Measurements from ENCODE around the gene SYCN. TPM values are rescaled to one million over a fixed set of nuclear protein-coding genes. Genes with fewer than 3 reads are reported as not detected.

The SYCN gene
- total and polyA plus RNA-seq, 2 of the 13 experiments (the other 11 are each of a cell fraction or from before 2014, with no cell fraction given) = not detected

DNA sequence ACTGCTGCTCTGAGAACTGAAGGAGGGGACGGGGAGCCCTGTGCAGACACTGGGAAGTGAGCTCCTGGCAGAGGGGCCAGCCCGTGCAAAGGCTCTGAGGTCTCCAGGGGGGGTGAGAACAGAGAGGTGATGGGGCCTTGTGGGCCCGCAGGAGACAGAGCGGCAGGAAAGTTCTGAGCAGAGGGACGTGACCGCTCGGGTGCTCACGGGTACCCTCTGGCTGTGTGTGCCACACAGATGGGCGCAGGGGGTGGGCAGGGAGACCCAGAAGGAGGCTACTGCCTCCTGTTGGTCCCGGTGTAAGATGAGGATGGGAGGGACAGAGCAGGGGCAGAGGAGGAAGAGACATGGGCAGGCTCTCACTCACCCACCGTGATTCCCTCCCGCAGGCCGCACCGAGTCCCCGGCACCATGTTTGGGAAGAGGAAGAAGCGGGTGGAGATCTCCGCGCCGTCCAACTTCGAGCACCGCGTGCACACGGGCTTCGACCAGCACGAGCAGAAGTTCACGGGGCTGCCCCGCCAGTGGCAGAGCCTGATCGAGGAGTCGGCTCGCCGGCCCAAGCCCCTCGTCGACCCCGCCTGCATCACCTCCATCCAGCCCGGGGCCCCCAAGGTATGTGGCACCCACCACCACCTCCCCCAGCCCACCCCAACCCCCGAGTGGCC, 34.8 kb downstream of the SYCN start (continued):
- TF ChIP-seq MIXL1 (CRISPR knock-in tag; IDR thresholded peaks at IDR 0.05) (no peak), ZNF652 (CRISPR knock-in tag; IDR thresholded peaks at IDR 0.05; ENCODE audit: borderline replicate concordance, low read depth) (no peak), JUN (CRISPR knock-in tag; IDR thresholded peaks at IDR 0.05) (no peak)

GRCh38 chr19:39168258-39169142, 35.6 kb downstream of the SYCN start:
- no peak for DNase-seq (ENCODE audit: low spot score)
- Histone ChIP-seq H3K9ac (ENCODE audit: insufficient read depth, low read depth, low read length) (no peak overlapping the region), H3K27me3 (ENCODE audit: control insufficient read depth in 1 of 2, insufficient read depth in 2 of 2, low read length in 2 of 2) (no peaks in the 10 kb centered on the region; a peak in 1 of 5 replicates), H3K36me3 (replicated peaks in 1 of 2; ENCODE audit: control insufficient read depth in 1 of 2, insufficient read depth in 2 of 2, low read length in 2 of 2) (peaks cover 8 to 22% of the 10 kb centered on the region in 2 experiments; a peak in 4 of 5 replicates), H3K4me1 (ENCODE audit: insufficient read depth, low read length) (peaks cover 51% of the 10 kb centered on the region), H3K4me2 (ENCODE audit: low read depth, low read length) (no peak overlapping the region), H2AFZ (ENCODE audit: low read length) (no peak overlapping the region), H3K4me3 (replicated peaks in 1 of 3; ENCODE audit: insufficient read depth in 1 of 3, low read depth in 2 of 3, low read length in 3 of 3) (no peak overlapping the region), H3K27ac (ENCODE audit: extremely low read length, insufficient read depth, low read length) (no peak overlapping the region), H3K79me2 (ENCODE audit: insufficient read depth, low read length) (peaks cover 2% of the 10 kb centered on the region), H4K20me1 (ENCODE audit: insufficient read depth, low read length) (peaks cover 2% of the 10 kb centered on the region; the same call in 1 of the 2 replicates), H3K9me3 (ENCODE audit: low read length) (no peaks in the 10 kb centered on the region)
- no TSS peak for BruUV-seq (replicated peaks)
- WGBS (ENCODE audit: low lambda C conversion rate) = 91% methylated on average over 18 of the region's 23 CpGs
- no peak for ATAC-seq
- in situ Hi-C loops (cut with HindIII; ENCODE audit: extremely low pct_ligation_motif_present, low pct_unique_long_range_greater_than_20kb) = no loop called here
- POLR2A ChIA-PET = no interaction called here
- TF ChIP-seq ZNF768 (CRISPR knock-in tag; IDR thresholded peaks at IDR 0.05) (peak; percentile 32; the same call in 1 of the 2 replicates), HNF4A (CRISPR knock-in tag; IDR thresholded peaks at IDR 0.05) (peak; percentile 30; the same call in 1 of the 2 replicates)
- TF ChIP-seq, protein P1, sequence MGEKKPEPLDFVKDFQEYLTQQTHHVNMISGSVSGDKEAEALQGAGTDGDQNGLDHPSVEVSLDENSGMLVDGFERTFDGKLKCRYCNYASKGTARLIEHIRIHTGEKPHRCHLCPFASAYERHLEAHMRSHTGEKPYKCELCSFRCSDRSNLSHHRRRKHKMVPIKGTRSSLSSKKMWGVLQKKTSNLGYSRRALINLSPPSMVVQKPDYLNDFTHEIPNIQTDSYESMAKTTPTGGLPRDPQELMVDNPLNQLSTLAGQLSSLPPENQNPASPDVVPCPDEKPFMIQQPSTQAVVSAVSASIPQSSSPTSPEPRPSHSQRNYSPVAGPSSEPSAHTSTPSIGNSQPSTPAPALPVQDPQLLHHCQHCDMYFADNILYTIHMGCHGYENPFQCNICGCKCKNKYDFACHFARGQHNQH (CRISPR knock-in tag; IDR thresholded peaks at IDR 0.05) = no peak
- CTCF ChIA-PET (ENCODE audit: low intra/inter-chr PET ratio, low total read pairs) = no interaction called here
- intact Hi-C loops (cut with micrococcal nuclease; ENCODE audit: unreplicated experiment) = no loop called here
- FAIRE-seq = no peak
